GM12878 (cell line): Measurements from ENCODE around the gene ARL14.
A peak's percentile ranks its signal among the peaks of the same experiment; 100 is the strongest.

Source experiments
- BHLHE40 ChIP-seq, 2 experiments: fragments of 450-650 bp in 1 of 2; IDR thresholded peaks; 2 replicates each; pipeline ENCODE4 v1.6.1; 2011 to 2017; ENCODE audit warnings: low read depth in 2 of 2, borderline replicate concordance in 1 of 2, improper control_type of control experiment in 1 of 2, low read length in 1 of 2, mild to moderate bottlenecking in 1 of 2
- CHD1 ChIP-seq: IDR thresholded peaks from 2 replicates; pipeline ENCODE4 v1.6.1; 2012; ENCODE audit warnings: low read depth, low read length, improper control_type of control experiment
- CTCF ChIP-seq, 3 experiments: IDR thresholded peaks in 2 of 3; conservative IDR thresholded peaks in 1 of 3; 2 replicates each; pipeline ENCODE4 v1.5.1; 2011; ENCODE audit warnings: low read depth in 3 of 3, low read length in 3 of 3, mild to moderate bottlenecking in 3 of 3, control low read depth in 2 of 3, moderate library complexity in 2 of 3, inconsistent platforms in 1 of 3, mixed read lengths in 1 of 3; ENCODE audit not compliant: control insufficient read depth in 2 of 3, insufficient read depth in 1 of 3; ENCODE audit errors: extremely low read depth in 1 of 3
- EZH2 ChIP-seq: IDR thresholded peaks from 2 replicates; pipeline ENCODE4 v1.6.1; 2012; ENCODE audit warnings: low read depth, mild to moderate bottlenecking, control low read depth, inconsistent platforms, low read length, borderline replicate concordance; ENCODE audit not compliant: control insufficient read depth
- FOXK2 ChIP-seq: fragments of 450-650 bp; IDR thresholded peaks from 2 replicates; pipeline ENCODE4 v1.6.1; 2017; ENCODE audit warnings: mild to moderate bottlenecking, moderate library complexity
- HCFC1 ChIP-seq: fragments of 150-350 bp; IDR thresholded peaks from 2 replicates; pipeline ENCODE4 v1.6.1; 2014; ENCODE audit warnings: low read length
- MAX ChIP-seq: IDR thresholded peaks from 2 replicates; pipeline ENCODE4 v1.6.1; 2012; ENCODE audit warnings: low read depth, low read length, improper control_type of control experiment
- TAF1 ChIP-seq: IDR thresholded peaks from 2 replicates; pipeline ENCODE4 v1.6.1; 2011; ENCODE audit warnings: mild to moderate bottlenecking, low read depth, low read length, borderline replicate concordance
- TARDBP ChIP-seq: IDR thresholded peaks from 2 replicates; pipeline ENCODE4 v1.6.1; 2016; ENCODE audit warnings: borderline replicate concordance
- ZBTB33 ChIP-seq: fragments of 450-650 bp; IDR thresholded peaks from 2 replicates; pipeline ENCODE4 v1.6.1; 2017; ENCODE audit warnings: mild to moderate bottlenecking
- ZNF622 ChIP-seq: fragments of 450-650 bp; IDR thresholded peaks from 2 replicates; pipeline ENCODE4 v1.6.1; 2017; ENCODE audit warnings: mild to moderate bottlenecking, inconsistent platforms
- ZSCAN29 ChIP-seq: fragments of 450-650 bp; IDR thresholded peaks from 2 replicates; pipeline ENCODE4 v1.6.1; 2017; ENCODE audit warnings: mild to moderate bottlenecking, moderate library complexity

GRCh38 chr3:160686955-160687535 is 10.1 kb downstream of the ARL14 start:
- no peak for TF ChIP-seq BHLHE40 (IDR thresholded peaks at IDR 0.05; ENCODE audit: borderline replicate concordance in 1 of 2, low read depth in 2 of 2, low read length in 1 of 2)
- no peak for TF ChIP-seq ZBTB33
- TF ChIP-seq TARDBP, result no peak
- no peak for TF ChIP-seq ZNF622
- TF ChIP-seq ZSCAN29, result no peak
- TF ChIP-seq HCFC1, result no peak
- TF ChIP-seq EZH2, result no peak
- TF ChIP-seq CTCF (IDR thresholded peaks at IDR 0.05 in 2 of 3, conservative IDR thresholded peaks at IDR 0.05 in 1 of 3; ENCODE audit: control insufficient read depth in 2 of 3, extremely low read depth in 1 of 3, insufficient read depth in 1 of 3, low read depth in 3 of 3, low read length in 3 of 3), result peak; percentile 23 to 45 (median 29); a peak in 4 of 6 replicates
- TF ChIP-seq FOXK2, result no peak
- no peak for TF ChIP-seq TAF1
- no peak for TF ChIP-seq CHD1
- TF ChIP-seq MAX, result no peak
